GM23338 (cell line): ENCODE results near the gene AIM2.

Source experiments
- CTCF ChIP-seq, 2 experiments: fragments of 200-600 bp in 1 of 2; sonication (generic) in 1 of 2; conservative IDR thresholded peaks; 2 replicates each; pipeline versions ENCODE4 v1.5.1 to v1.6.1; 2016 to 2017; ENCODE audit warnings: antibody characterized with exemption in 2 of 2, low read depth in 2 of 2, mild to moderate bottlenecking in 2 of 2, moderate library complexity in 1 of 2
- POLR2AphosphoS5 ChIP-seq: IDR thresholded peaks from 2 replicates; pipeline ENCODE4 v1.6.1; 2016; ENCODE audit warnings: antibody characterized with exemption, low read depth
- TF ChIP-seq, protein P1 (sequence below): IDR thresholded peaks from 2 replicates; pipeline ENCODE4 v1.6.1; 2016; ENCODE audit warnings: antibody characterized with exemption

DNA sequence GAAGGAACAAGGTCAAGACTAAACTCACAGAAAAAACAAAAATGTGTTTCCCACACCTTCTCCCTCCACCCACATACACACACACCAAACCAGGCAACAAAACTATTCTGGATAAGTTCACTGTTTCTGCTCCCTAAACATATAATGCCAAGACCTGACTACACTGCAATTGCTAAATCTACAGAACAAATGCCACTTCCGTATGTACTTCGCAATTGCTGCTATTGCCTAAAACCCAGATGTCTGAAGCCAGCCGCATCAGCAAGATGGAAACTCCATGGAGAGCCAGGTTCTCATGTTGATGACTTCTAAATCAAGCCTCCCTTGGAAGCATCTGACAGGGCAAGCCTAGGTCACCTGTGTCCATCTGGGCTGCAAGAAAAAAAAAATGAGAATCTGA, 8.3 kb upstream of the AIM2 start:
- TF ChIP-seq CTCF (conservative IDR thresholded peaks at IDR 0.05; ENCODE audit: low read depth in 2 of 2) = no peak
- TF ChIP-seq POLR2AphosphoS5 = no peak
- TF ChIP-seq, protein P1, sequence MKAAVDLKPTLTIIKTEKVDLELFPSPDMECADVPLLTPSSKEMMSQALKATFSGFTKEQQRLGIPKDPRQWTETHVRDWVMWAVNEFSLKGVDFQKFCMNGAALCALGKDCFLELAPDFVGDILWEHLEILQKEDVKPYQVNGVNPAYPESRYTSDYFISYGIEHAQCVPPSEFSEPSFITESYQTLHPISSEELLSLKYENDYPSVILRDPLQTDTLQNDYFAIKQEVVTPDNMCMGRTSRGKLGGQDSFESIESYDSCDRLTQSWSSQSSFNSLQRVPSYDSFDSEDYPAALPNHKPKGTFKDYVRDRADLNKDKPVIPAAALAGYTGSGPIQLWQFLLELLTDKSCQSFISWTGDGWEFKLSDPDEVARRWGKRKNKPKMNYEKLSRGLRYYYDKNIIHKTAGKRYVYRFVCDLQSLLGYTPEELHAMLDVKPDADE = no peak
